Esophagus squamous epithelium (tissue), 5 donors: ENCODE measurements around the gene DGAT2. TPM values are rescaled to one million over a fixed set of nuclear protein-coding genes. Genes with fewer than 3 reads are reported as not detected.
"Not testable (repeated sequence)": the region's sequence is repeated elsewhere in the genome, so short reads cannot be mapped to it uniquely, and the experiment has no call there.

ENCODE experiments used
- DNase-seq: peaks from one replicate; lab custom pipeline; 2025; lab: John Stamatoyannopoulos, UW
- H3K27ac ChIP-seq, 4 donors: fragments of 200-600 bp; sonication (generic); one replicate each; pipeline ENCODE4 v1.5.1; 2016 to 2019; ENCODE audit warnings: mild to moderate bottlenecking in 1 of 4
- H3K27me3 ChIP-seq, 4 donors: fragments of 200-600 bp; sonication (generic); 1 replicate in 3 of 4; 2 replicates in 1 of 4; pipeline versions ENCODE4 v1.5.1 to v1.6.0; 2017 to 2021; ENCODE audit warnings: antibody characterized with exemption in 1 of 4
- H3K36me3 ChIP-seq, 3 donors: fragments of 200-600 bp; sonication (generic); one replicate each; pipeline ENCODE4 v1.5.1; 2016 to 2019
- H3K4me1 ChIP-seq, 3 donors: fragments of 200-600 bp; sonication (generic); one replicate each; pipeline ENCODE4 v1.5.1; 2017 to 2019
- H3K4me3 ChIP-seq, 4 donors: fragments of 200-600 bp; sonication (generic); 1 replicate in 3 of 4; 2 replicates in 1 of 4; pipeline ENCODE4 v1.5.1; 2016 to 2019; ENCODE audit warnings: mild to moderate bottlenecking in 2 of 4, moderate library complexity in 1 of 4
- H3K9me3 ChIP-seq, 3 donors: fragments of 200-600 bp; sonication (generic); one replicate each; pipeline ENCODE4 v1.5.1; 2016 to 2019
- CTCF ChIP-seq, 6 experiments: fragments of 450-650 bp in 4 of 6; fragments of 200-600 bp in 2 of 6; sonication (generic) in 2 of 6; IDR thresholded peaks; one replicate each; pipeline ENCODE4 v1.5.1; 2016 to 2019; ENCODE audit warnings: antibody characterized with exemption in 6 of 6, mild to moderate bottlenecking in 4 of 6, moderate library complexity in 4 of 6
- POLR2A ChIP-seq, 4 donors: fragments of 450-650 bp; IDR thresholded peaks; one replicate each; pipeline ENCODE4 v1.6.1; 2017; ENCODE audit warnings: antibody characterized with exemption in 4 of 4, mild to moderate bottlenecking in 4 of 4, moderate library complexity in 3 of 4
- WGBS, 2 donors: methylation state at CpG; one replicate each; pipeline ENCODE4 v1.1.5; 2018; 5-methylcytosine and 5-hydroxymethylcytosine counted together
- intact Hi-C: fragments of 100-400 bp; cut with DNase I; formaldehyde crosslinking; loops from one replicate; pipeline ENCODE4 v1.15.0; 2022
- total RNA-seq, 4 donors: library from RNA; depleted of rRNA; stranded (reverse); fragments of >200 nt; gene quantifications; one replicate each; pipeline ENCODE4 v1.1.0, GENCODE V29; 2016
- donor health status: DM: yes; HTN: yes; CAD: no.

Gene DGAT2
- total RNA-seq, 4 donors from 2014 or later, result 6.1 to 29.3 (median 19.2) TPM

- no peaks in the 10 kb centered on the region for H3K27me3 ChIP-seq
- H3K27ac ChIP-seq, result no peak overlapping the region
- intact Hi-C loops, result no loop called here
- DNase-seq, result no peak
- no peaks in the 10 kb centered on the region for H3K36me3 ChIP-seq
- peaks cover 0 to 12% (median 0%) of the 10 kb centered on the region in 3 donors for H3K4me1 ChIP-seq
- TF ChIP-seq POLR2A (IDR thresholded peaks at IDR 0.05) (no peak), CTCF (IDR thresholded peaks at IDR 0.05) (no peak)
- H3K9me3 ChIP-seq, result no peaks in the 10 kb centered on the region
- 19 to 56% methylated on average over 3 to 6 of the region's 9 CpGs for WGBS, 2 donors
- H3K4me3 ChIP-seq, result no peak overlapping the region
Observed at GRCh38 chr11:75743711-75744563, 24.6 kb upstream of the DGAT2 start.

- no peaks in the 10 kb centered on the region for H3K27me3 ChIP-seq
- no peak for DNase-seq
- H3K27ac ChIP-seq, result no peak overlapping the region
- H3K9me3 ChIP-seq, result no peaks in the 10 kb centered on the region
- TF ChIP-seq CTCF (IDR thresholded peaks at IDR 0.05), result no peak
- no peak for TF ChIP-seq POLR2A (IDR thresholded peaks at IDR 0.05)
- WGBS, 2 donors, result 87 to 89% methylated on average over 5 of the region's 5 CpGs
- H3K4me1 ChIP-seq, result peaks cover 0 to 12% (median 0%) of the 10 kb centered on the region in 3 donors
- no peak overlapping the region for H3K4me3 ChIP-seq
- intact Hi-C loops, result no loop called here
- H3K36me3 ChIP-seq, result no peaks in the 10 kb centered on the region
Observed at GRCh38 chr11:75745807-75746206, 22.8 kb upstream of the DGAT2 start.

- H3K27ac ChIP-seq, H3K27me3 ChIP-seq, H3K36me3 ChIP-seq, DNase-seq, H3K9me3 ChIP-seq, H3K4me3 ChIP-seq, intact Hi-C loops, H3K4me1 ChIP-seq: not testable (repeated sequence)
- 55 to 60% methylated on average over 3 to 8 of the region's 26 CpGs for WGBS, 2 donors
- peak in 1 of 6 experiments; percentile 5 for TF ChIP-seq CTCF (IDR thresholded peaks at IDR 0.05)
Observed at GRCh38 chr11:75748729-75749273, 19.8 kb upstream of the DGAT2 start.

GRCh38 chr11:75754933-75755332 lies 13.6 kb upstream of the DGAT2 start:
- H3K4me3 ChIP-seq, H3K27me3 ChIP-seq, DNase-seq, H3K9me3 ChIP-seq, intact Hi-C loops, H3K36me3 ChIP-seq, H3K4me1 ChIP-seq, H3K27ac ChIP-seq: not testable (repeated sequence)

- no peak overlapping the region for H3K4me3 ChIP-seq
- no peaks in the 10 kb centered on the region for H3K27me3 ChIP-seq
- no peaks in the 10 kb centered on the region for H3K4me1 ChIP-seq
- intact Hi-C loops, result no loop called here
- H3K36me3 ChIP-seq, result no peaks in the 10 kb centered on the region
- DNase-seq, result no peak
- TF ChIP-seq POLR2A (IDR thresholded peaks at IDR 0.05) (no peak), CTCF (IDR thresholded peaks at IDR 0.05) (no peak)
- no peaks in the 10 kb centered on the region for H3K9me3 ChIP-seq
- H3K27ac ChIP-seq, result no peak overlapping the region
- WGBS, 2 donors, result 63 to 69% methylated on average over 2 of the region's 2 CpGs
Observed at GRCh38 chr11:75757651-75758050, 10.9 kb upstream of the DGAT2 start.
